DMS153 treated with DMSO at 0.1 percent for 48 hours (cell line): ENCODE data around the gene SLC17A9.

Source experiments
- DNase-seq: peaks from one replicate; lab custom pipeline; 2025; ENCODE audit not compliant: unreplicated experiment; lab: John Stamatoyannopoulos, UW

The SLC17A9 gene, protein sequence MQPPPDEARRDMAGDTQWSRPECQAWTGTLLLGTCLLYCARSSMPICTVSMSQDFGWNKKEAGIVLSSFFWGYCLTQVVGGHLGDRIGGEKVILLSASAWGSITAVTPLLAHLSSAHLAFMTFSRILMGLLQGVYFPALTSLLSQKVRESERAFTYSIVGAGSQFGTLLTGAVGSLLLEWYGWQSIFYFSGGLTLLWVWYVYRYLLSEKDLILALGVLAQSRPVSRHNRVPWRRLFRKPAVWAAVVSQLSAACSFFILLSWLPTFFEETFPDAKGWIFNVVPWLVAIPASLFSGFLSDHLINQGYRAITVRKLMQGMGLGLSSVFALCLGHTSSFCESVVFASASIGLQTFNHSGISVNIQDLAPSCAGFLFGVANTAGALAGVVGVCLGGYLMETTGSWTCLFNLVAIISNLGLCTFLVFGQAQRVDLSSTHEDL

GRCh38 chr20:62952373-62952967 lies at the start of gene SLC17A9:
Gene SLC17A9 (plus strand): TSS chr20:62952709. CDS start chr20:62952831, 122 bp downstream.
- no peak for DNase-seq

GRCh38 chr20:62902926-62903615 lies 49.4 kb upstream of the SLC17A9 start:
- DNase-seq: no peak

DNA sequence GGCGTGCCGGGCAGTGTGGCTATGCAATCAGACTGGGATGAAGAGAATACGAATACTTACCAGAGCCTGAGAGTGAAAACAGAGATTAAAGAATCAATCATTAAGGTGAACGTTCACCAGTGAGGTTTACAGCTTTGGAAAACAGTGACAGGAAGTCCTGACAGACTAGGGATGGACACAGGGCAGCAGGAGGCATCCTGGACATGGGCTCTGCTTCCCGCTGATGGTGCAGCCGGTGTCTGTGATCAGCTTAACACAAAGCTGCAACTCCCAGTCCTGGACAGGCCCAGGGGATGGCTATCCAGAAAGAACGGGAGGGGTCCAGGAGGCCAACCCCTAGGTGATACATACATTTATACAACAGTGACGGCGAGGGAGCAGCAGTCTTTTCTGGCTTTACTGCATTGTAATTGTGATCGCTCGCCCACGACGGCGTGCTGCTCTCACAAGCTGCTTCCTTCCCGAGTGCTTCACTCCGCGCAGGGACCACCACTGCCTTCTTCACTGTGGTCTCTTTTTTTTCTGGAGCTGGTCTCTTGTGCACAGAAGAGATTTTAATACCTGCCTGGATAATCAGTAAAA lies 46.9 kb upstream of the SLC17A9 start:
- no peak for DNase-seq

GRCh38 chr20:62906209-62906608 lies 46.3 kb upstream of the SLC17A9 start:
- DNase-seq: no peak

GRCh38 chr20:62906647-62907375 lies 45.7 kb upstream of the SLC17A9 start:
- no peak for DNase-seq

GRCh38 chr20:62907384-62908317 lies 44.9 kb upstream of the SLC17A9 start:
- no peak for DNase-seq

DNA sequence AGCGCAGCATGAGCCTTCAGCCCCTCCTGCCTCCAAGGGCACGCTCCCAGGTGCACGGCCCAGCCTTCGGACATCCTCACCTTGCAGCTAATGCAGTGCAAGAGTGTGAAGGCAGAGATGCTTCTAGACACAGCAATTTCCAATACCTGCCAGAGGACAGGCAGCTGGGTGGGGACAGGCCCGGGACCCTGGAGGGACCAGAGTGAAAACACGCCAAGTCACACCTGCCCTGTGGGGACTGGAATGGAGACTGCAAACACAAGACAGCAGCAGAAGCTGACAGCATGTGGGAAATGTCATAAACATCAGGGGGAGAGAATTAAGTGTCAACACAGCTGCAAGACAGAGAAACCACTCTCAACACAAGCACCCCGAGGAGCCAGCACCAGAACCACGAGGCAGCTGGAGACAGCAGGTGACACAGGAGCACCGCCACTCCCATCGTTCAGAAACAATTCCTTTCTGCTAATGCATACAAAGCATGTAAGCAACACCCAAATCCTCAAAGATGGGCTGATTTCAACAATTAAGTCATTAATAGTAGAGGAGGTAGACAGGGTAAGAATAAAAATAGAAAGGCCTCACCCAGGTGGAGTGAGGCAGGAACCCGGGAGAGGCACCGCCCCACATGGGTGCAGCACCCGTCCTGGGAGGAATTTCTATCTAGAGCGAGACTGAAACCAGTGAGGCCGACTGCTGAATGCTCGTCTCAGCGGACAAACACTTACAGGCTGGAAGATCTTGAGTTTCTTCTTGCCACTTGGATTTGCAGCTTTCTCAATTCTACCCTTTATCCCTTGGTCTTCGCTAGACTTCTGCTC lies 43.3 kb upstream of the SLC17A9 start:
- no peak for DNase-seq

DNA sequence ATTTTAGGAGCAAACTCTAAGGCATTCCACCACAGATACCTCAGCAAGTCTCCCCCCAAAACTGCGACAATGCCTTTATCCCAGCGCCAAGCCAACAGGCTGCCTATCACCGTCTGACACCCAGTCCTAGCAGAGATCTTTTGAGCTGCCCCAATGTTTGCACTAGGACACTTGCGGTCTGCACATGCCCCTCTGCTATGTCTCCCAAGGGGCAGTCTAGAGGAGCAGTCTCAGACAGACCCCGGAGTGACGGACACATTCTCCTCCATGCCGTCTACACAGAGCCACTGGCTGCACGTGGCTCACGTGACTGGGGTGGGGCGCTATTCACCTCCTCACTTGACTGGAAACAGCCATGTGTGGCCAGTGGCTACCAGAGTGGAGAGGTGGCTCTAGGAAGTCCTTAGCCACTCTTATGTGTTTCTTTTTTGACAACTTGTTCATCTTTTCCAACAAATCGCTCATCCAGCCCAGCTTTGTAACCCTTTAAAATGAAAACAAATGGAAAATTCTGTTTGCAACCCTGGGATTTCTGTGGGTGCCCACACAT lies 42.2 kb upstream of the SLC17A9 start:
- DNase-seq: no peak

GRCh38 chr20:62910777-62911497 lies 41.6 kb upstream of the SLC17A9 start:
- no peak for DNase-seq

DNA sequence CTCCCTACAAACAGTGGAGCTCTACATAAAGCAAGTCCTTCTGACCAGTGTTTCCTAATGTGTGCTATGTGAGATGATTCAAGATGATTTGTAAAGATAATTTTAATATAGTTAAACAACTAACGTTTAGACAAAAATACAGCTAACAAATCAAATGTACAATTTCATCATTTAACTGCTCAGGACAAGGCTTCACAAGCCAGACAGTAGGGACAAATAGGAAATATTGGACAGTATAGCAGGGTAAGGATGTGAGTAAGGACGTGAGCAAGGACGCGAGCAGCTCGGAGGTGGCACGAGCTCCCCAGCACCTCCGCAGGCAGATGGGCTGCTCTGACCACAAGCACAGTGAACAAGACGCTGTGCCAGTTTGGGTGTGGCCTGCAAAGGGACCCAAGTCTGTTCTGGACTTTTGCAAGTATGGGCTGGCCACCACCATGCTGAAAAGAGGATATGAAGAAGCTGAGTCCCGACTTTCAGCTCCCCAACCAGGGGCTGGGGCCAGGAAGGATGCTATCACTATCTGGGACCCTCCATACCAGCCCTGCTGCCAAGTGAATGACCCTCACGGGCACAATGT lies 40.7 kb upstream of the SLC17A9 start:
- DNase-seq: no peak

DNA sequence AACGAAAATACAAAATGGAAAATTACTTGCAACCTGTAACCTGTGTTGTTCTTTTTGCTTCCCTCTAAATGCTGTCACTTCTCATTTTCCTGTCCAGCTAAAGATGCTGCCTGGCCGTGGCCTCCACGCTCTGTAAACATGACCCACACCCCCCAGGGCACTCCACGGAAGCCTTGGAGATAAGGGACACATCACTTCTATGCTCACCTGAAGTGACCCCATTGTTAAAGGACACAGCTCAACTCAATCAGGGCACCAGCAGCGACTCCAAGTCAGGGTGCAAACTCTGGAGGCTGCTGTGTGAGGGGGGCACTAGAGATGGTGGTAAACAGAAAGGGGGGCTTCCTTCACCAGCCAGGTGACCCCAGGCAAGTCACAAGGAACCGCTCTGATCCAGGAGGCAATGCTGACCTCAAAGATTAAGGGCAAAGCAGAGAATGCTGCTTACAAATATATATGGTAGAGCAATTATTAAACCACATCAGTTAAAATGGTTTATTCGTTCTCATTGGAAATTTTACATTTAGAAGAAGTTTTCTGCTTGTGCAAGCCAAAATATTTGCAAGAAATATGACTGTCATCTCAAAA lies 39.4 kb upstream of the SLC17A9 start:
- DNase-seq: no peak

DNA sequence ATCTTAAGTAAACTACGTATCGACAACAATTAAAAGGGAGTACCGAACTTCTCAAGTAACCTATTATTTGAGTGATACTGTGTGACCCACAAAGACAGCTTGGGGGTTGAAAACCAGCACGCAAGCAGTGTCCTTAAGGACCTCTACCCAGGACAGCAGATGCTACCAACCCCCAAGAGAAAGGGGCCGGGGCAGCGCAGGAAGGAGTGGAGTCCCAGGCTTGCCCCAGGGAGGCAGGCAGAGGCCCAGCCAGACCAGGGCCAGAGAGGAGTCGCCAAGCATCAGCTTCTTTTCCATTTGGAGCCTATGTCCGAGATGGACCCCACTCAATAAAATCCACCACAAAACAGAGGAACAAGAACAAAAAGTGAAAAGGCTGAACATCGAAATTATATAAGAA lies 38.1 kb upstream of the SLC17A9 start:
- DNase-seq: no peak

DNA sequence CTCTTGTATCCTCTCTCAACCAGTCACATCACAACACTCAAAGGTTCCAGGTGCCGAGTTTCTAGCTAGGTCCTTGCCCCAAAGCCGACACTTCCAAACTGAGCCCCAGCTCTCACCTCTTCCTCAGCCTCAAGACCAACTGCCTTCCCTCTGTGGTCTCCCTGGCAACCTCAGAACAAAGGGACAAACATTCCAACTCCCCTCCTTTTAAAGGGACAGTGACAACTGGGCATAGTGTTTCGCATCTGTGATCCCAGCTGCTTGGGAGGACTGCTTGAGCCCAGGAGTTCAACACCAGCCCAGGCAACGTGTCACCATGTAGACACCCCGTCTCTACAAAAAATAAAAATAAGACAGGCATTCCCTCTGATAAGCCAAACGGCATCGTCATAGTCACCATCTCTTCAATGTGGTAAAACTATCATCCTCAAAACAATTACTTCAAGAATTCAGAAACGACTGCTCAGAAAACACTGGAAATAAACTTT lies 37.5 kb upstream of the SLC17A9 start:
- peak; percentile 34 for DNase-seq

DNA sequence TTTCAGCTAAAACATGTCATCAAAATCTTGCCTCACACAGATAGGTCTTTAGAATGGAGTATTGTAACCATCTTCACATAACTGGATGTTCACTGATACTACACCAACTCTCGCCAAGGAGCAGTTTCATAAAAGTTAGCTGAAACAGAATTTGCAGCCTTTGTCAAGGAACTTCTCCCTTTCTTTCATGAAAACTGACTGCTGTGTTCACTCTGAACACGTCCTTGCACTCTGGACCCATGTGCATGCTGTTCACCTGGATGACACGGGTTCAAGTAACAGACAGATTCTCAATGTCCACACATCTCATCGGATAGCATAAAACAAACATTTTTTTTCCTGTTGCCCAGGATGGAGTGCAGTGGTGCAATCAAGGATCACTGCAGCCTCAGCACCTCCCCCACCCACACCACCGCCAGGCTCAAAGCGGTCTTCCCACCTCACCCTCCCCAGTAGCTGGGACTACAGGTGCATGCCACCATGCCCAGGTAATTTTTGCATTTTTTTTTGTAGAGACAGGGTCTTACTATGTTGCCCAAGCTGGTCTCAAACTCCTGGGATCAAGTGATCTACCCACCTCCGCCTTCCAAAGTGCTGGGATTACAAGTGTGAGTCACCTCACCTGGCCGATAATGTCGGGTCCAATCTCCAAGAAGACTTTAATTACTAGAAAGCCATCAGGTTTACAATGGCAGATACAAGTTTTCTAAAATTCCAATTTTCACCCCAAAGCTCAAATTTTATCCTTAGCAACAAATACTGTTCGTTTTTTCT lies 35.6 kb upstream of the SLC17A9 start:
- no peak for DNase-seq

DNA sequence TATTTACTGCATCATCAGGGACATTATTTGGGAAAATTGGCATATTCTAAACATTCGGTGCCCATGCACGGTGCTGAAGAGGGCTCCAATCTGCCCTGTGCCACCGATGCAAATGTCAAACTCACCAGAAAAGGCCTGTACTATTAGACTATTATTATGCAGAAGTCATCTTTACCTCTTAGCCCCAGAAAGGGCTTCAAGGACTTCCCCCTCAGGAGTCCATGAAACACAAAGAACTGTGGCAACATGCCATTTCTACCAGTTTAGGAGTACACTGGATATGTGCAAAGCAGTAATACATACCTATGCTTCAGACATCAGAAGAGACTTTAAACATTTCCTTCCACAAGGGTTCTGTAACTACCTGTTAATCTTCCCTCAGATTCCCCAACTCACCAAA lies 34.8 kb upstream of the SLC17A9 start:
- DNase-seq: no peak

- no peak for DNase-seq
These were observed 34.4 kb upstream of the SLC17A9 start for GRCh38 chr20:62918147-62918546.
